Stimulated activated CD8-positive, alpha-beta memory T cell treated with anti-CD3 and anti-CD28 coated beads, Interleukin-12 subunit alpha, Interleukin-12 subunit beta, amount 100 ng/mL, for 24 hours (primary cell): ENCODE measurements around the gene HOXD9.

Source experiments
- DNase-seq: peaks from one replicate; pipeline ENCODE4 v3.0.0-alpha.2; 2020; ENCODE audit errors: extremely low read depth

Gene HOXD9

GRCh38 chr2:176124110-176124946 lies 1.8 kb downstream of the HOXD9 start:
- no peak for DNase-seq

DNA sequence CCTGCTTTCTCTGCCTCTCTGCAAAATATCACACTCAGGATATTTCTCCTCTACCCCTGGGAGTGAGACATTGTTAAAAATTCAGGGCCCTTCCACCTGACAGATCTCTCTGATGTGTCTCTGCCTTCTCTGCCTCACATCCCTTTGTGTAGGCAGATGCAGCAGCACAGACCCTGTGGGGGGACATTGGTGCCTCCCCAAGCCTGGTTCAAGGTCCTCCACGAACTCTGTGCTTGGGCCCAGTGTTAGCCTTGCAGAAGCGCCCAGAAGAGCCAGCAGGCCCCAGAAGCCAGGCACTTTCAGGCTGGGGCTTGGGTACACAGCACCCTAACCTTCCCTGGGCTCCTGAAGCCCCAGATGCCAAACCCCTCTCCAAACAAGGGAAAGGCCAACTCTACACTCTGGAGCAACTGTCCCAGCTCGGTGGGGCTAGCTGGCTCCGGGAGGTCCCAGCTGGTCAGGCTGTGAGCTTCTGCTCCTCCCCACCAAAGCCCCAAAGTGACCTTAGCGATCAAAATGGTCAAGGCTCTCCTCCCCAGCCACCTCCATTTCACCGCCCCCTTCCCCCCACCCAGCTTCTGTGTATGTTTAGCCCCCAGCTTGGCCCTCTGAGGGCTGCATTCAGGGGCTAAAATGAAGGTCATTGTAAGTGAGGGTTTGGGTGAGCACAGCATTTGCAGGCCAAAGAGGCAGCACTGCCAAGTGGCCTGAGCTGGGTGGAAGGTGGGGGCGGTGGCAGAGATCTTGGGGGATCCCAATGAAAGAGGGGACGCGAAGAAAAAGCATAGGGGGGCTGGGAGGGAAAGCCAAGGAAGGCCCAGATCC lies 2.6 kb downstream of the HOXD9 start:
- DNase-seq, result no peak

DNA sequence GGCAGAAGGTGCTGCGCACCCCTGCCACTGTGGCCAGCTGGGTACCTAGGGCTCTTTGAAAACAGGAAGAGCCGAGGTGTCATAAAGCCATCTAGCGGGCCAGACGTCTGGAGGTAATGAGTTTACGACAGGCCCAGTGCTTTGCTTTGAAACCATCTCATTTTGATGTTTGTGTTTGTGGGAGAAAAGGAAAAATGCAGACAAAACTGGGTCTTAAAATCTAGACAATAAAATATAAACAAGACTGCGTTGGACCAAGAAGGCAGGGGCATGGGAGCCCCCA lies 3.2 kb downstream of the HOXD9 start:
- DNase-seq, result no peak

DNA sequence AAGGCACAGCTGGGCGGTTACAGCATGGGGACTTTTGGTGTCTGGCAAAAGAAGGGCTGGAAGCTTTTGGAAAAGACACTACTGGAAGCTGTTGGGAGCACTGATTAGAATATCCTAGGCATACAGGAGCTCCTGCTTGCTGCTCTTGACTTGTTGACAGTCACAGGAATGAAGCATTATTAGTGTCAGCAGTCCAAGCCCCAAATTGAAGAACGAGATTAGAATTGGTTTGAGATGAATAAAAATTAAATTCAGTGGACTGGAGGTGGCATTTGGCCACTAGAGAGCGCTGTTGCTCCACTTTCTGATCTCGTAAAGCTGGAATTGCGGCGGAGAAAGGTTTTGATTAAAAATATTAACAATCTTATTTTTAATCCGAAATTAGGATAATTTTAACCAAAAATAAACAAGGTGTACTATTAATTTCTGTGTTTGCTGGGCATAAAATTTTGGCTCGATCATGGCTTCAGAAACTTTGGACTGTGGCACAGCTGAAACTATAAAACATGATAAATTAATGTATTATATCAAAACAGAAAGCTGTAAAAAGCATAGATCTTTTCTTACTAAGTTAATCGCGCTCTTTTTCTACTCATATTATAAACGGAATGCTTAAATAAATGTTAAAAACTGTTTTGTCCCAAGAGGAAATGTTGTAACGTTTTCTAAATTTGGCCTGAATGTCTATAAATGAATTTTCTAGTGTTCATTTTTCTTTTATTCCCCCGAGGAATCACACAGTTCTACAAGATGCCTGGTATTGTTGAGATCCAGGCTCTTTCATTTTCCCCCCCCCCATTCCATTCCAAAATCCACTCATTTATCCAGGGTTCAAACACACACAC lies 4.6 kb downstream of the HOXD9 start:
- DNase-seq, result no peak

DNA sequence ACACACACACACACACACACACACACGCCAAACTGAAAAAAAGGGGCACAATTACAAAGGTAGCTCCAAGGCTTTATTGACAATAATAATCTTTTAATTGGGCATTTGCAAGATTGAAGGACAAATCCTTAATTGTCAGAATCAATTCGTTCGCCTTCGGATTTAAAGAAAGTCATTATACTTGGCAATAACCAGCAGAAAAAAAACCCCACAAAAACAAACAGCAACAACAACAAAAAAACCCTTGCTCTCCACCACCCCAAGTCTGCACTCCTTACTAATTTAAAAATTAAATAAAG lies 5.2 kb downstream of the HOXD9 start:
- no peak for DNase-seq

- DNase-seq, result no peak
Measured at GRCh38 chr2:176128172-176128981, 5.9 kb downstream of the HOXD9 start.

DNA sequence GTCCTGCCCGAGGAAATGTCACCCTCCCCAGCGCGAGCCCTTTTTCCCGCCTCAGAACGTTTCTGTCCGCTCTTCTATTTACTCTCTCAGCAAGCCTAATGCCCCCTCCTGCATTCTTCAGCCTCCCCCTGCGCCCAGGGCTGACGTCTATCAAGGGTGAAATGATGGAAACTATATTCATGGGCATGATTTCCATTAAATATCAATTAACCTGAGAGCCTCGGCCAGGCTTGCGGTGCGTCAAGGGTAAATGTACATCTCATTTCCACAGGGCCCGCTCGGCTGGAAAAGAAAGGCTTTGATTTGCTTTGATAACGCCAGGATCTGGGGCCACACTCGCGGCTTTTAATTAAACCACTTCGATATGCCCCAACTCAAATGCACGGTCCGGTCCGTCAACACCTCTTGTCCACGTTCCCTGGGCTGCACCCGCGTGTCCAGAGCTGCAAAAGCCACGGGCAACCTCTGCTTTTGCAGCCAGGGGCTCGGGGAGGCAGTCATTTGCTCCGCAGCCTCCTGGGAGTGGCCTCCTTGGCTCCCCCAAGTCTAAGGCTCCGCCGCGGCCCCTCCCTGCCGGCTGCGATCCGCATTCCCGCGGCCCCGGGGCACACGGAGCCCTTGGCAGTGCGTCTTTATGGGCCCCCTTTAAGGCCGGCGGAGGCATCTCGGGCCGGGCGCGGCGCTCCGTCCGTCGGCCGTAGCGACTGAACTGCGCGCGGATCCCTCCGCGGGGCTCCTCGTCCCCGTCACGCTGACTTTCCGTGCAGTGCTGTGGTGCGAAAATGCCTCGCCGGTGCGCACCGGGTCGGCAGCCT lies 6.7 kb downstream of the HOXD9 start, which contains the start of gene HOXD8:
HOXD8 (plus strand) TSS at position 724 of the 815 bp plus-strand sequence. CDS start 662 bp downstream, outside the sequence.
- DNase-seq, result no peak

GRCh38 chr2:176129813-176130146 lies 7.3 kb downstream of the HOXD9 start:
- DNase-seq, result no peak

- DNase-seq, result no peak
Measured at GRCh38 chr2:176130147-176130956, 7.8 kb downstream of the HOXD9 start.

GRCh38 chr2:176130957-176131847 lies 8.7 kb downstream of the HOXD9 start:
- no peak for DNase-seq

DNA sequence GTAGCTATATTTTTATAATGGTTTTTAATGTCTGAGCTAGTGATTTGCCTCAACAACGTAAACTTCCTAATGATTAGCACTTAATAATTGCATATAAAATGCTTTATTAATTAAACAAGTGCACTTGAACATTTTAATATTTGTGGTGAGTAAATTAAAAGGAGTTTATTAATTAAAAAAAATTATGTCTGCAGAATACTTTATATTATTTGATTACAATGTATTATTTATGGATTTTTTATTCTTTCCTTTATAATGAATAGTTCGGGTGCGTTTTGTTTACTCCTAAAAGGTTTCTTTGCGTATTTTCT lies 9.3 kb downstream of the HOXD9 start:
- no peak for DNase-seq

DNA sequence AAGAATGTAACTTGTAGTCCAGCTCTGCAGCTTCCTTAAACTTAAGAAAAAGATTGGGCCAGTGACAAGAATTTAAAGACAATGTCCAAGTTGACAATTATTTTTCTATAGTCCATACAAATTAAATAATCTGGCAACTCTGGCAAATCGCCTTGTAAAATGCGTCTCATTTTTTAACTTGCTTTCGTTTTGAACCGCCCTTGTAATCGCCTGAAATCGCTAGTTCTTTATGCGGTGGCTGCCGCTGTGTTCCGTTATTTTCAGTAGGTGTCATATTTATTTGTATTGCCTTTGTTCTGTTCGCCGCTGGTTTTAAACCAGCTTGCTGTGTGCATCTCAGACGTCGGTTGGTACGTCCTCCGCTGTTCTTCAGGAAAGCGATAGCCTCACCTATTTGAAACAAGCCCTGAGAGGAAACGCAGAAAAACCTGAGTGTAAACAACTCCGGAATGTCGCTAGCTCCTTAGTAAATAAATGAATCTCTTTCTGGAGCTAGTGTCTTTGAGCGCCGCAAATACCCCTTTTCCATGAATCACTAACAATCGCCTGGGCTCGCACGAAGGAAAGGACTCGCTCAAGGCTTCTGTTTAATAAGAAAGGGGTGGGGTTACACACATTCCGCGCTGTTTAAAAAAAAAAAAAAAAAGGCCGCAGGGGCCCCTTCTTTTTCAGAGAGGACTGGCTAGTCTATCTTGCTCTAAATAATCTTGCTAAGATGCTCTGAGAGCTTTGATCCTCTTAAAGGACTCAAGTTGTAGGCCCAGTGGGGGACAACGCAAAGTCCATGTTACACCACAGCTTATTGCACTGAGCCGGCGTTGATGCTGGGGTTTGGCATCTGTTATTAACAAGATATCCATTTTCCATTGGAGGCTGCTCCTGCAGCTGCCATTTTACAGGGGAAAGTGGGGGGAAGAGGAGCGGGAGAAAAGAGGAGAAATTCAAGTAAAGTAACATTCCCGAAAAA lies 10.0 kb downstream of the HOXD9 start:
- DNase-seq, result no peak

- DNase-seq, result no peak
Measured at GRCh38 chr2:176133389-176133788, 10.9 kb downstream of the HOXD9 start.

DNA sequence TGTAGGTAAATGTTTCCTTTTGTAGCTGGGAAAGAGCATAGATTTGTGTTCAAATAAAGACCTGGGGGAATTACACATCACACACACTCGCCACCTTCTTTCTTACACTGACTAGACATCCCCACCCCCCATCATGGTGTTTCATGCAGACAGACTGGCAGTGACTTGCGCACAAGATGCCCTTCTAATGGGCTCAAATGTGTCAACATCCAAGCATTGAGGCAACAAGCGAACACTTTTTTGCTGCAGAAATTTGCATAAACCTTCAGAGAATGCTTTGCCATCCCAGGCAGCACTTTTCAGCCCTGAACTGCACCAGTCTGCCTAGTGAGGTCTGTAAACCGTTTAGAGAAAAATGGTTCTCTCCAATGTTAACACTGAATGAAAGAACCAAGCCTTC lies 11.5 kb downstream of the HOXD9 start:
- no peak for DNase-seq

DNA sequence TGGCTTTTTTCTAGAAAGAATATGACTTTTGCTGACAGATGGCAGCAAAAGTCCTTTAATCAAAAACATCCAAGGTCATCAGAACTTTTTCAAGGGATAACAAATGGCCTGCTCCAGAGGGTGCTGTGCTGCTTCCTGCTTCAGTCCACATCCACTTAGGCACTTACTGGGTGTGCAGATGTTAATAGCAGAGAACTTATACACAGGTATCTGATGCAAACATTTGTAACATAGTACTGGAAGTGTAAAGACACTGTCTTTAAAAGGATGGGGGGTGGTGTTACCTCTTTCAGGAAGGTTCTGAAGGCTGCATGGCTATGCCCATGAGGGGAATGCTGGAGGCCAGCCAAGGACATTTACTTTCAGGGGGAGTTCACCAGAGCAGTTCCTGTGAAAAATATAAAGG lies 12.5 kb downstream of the HOXD9 start:
- DNase-seq, result no peak

DNA sequence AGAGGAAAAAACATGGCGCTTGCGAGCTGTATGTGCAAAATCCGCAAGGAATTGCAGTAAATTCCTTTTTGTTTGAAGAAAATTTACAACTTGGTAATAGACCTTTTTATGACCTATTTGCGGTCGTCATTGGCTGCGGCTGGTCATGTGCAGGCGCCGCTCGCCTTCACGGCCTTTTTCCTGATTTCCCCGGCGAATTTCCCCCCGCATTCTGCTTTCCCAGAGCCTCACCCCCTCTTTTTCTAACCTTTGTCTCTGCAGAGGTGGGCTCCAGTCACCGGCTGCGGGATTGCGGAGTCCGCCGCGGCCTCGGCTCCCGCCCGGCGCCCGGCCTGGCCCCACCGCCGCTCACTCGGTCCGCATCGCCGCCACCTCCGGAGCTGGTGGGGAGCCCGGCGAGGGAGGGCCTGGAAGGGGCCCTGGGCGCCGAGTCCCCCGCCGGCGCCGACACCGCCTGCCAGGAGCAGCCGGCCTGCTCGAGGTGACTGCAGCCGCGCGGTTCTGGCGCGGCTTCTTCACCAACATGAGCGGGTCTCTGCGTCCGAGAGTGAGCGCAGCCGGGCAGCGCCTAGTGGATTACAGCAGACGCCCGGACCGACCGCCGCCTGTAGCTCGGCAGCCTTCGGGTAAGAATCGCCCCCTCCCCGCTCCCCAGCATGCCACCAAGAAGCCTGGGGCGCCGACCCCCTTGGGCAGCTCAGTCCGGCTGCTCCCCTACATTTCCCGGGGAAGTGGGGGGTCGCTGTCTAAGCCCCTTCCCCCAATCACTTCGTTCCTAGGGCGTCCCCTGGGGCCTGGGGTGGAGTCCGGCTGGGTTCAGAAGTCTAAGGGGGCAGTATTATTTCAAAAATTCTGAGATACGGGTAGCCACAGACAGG lies 14.1 kb downstream of the HOXD9 start:
- DNase-seq, result no peak

DNA sequence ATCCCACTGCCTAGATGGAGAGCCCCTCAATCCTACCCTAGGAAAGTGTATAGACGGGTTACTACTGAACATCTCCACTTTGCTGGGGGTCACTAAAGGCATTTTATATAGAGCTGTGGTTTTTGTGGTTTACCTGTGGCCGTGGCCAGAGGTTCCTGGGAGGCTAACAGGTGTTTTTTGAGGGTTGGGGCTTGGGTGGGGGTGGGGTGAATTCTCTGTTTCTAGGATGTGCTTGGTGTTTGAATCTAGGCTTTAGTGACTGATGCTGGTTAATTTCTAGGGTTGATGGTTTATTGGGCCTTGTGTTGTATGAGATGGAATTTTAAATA lies 14.7 kb downstream of the HOXD9 start:
- DNase-seq, result no peak
